Upper lobe of right lung (tissue), 1 donor: ENCODE results near the gene GPR25. TPM values are rescaled to one million over a fixed set of nuclear protein-coding genes. Genes with fewer than 3 reads are reported as not detected.

Experiments
- ATAC-seq: fragments of 200-7000 bp; cut with Tn5 transposase; one replicate; pipeline ENCODE4 v1.9.1; 2020; ENCODE audit warnings: mild to moderate bottlenecking, moderate library complexity
- DNase-seq: peaks from one replicate; pipeline ENCODE4 v3.0.0-alpha.2; 2020
- H3K27ac ChIP-seq: fragments of 200-600 bp; one replicate; pipeline ENCODE4 v1.8.0; 2022
- H3K27me3 ChIP-seq: fragments of 200-600 bp; one replicate; pipeline ENCODE4 v1.8.0; 2022; ENCODE audit warnings: mild to moderate bottlenecking
- H3K36me3 ChIP-seq: fragments of 200-600 bp; one replicate; pipeline ENCODE4 v1.8.0; 2022
- H3K4me1 ChIP-seq: fragments of 200-600 bp; one replicate; pipeline ENCODE4 v1.8.0; 2022
- H3K4me3 ChIP-seq: fragments of 200-600 bp; one replicate; pipeline ENCODE4 v1.8.0; 2022; ENCODE audit warnings: mild to moderate bottlenecking
- H3K9me3 ChIP-seq: fragments of 200-600 bp; one replicate; pipeline ENCODE4 v1.8.0; 2022
- intact Hi-C: fragments of 100-400 bp; cut with DNase I; formaldehyde crosslinking; loops from one replicate; pipeline ENCODE4 v1.11.0; 2022
- total RNA-seq: library from RNA; stranded (reverse); fragmentation: NEBNext Ultra II Directional; extraction: Animal tissue kit (Norgen Biotek cat#: 25700); gene quantifications from one replicate; pipeline ENCODE4 v1.2.1, GENCODE V29; 2021
- TF ChIP-seq, protein P1 (sequence below): fragments of 200-600 bp; IDR thresholded peaks from one replicate; pipeline ENCODE4 v1.8.0; 2022; ENCODE audit warnings: antibody characterized with exemption
- donor health status: DM: no; HTN: yes; CAD: no; lungs with severe emphysema.

The GPR25 gene
- total RNA-seq, 1 donor from 2014 or later: 0.32 TPM

DNA sequence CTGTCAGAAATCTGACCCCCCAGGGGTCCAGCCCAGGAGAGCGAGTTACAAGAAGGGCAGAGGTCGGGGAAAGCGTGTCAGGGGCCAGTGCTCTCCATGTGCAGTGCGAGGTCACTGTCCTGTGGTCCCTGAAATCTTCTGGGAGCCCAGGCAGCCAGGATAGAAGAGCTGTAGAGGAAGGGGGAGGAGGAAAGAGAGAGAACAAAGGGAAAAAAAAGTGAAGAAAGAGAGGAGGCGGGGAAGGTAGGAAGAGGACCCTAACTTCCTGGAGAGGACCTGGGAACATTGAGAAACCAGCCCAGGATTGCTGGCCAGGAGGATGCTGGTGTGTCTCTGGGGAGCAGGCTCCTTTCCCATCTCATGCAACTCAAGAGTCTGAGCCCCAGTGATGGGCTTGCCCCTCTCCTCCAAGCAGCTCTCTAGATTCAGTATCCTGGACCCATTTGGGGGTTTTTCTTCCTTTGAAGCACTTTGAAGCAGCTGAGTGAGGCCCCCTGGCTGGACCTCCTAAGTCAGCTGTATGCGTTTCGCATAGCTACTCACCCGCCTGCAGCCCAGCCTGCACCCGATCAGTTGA lies 15.1 kb downstream of the GPR25 start:
- Histone ChIP-seq H3K27ac (peak overlapping the region; percentile 30), H3K4me1 (peaks cover 17% of the 10 kb centered on the region), H3K9me3 (no peaks in the 10 kb centered on the region), H3K27me3 (peaks cover 21% of the 10 kb centered on the region), H3K36me3 (no peaks in the 10 kb centered on the region), H3K4me3 (peak overlapping the region; percentile 8)
- TF ChIP-seq, protein P1, sequence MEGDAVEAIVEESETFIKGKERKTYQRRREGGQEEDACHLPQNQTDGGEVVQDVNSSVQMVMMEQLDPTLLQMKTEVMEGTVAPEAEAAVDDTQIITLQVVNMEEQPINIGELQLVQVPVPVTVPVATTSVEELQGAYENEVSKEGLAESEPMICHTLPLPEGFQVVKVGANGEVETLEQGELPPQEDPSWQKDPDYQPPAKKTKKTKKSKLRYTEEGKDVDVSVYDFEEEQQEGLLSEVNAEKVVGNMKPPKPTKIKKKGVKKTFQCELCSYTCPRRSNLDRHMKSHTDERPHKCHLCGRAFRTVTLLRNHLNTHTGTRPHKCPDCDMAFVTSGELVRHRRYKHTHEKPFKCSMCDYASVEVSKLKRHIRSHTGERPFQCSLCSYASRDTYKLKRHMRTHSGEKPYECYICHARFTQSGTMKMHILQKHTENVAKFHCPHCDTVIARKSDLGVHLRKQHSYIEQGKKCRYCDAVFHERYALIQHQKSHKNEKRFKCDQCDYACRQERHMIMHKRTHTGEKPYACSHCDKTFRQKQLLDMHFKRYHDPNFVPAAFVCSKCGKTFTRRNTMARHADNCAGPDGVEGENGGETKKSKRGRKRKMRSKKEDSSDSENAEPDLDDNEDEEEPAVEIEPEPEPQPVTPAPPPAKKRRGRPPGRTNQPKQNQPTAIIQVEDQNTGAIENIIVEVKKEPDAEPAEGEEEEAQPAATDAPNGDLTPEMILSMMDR: no peak
- no peak for DNase-seq
- intact Hi-C loops: no loop called here
- no peak for ATAC-seq

DNA sequence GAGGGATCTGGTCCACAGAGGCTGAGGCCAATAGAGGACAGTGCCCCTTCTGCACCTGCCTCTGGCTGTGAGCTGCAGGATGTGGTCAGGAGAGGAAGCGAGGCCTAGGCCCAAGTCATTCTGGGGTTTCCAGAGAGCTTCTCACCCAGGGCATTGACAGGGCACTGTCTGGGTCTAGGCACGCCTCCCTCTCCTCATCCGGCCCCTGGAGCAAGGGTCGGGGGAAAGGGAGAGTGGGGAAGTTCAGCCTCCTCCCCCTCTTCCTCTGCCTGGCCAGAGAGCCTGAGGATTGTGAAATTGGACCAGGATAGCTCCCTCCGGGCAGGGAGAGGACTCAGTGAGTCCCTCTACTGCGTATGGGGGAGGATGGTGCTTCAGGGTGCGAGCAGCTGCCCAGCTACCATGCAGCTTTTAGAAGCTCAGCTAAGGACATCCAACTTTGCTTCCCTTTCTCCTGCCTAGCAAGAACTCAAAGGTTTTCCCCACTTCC lies 15.6 kb downstream of the GPR25 start:
- H3K4me3 ChIP-seq: no peak overlapping the region
- ATAC-seq (peak; percentile 65), DNase-seq (no peak)
- H3K27ac ChIP-seq: peak overlapping the region; percentile 30
- peaks cover 17% of the 10 kb centered on the region for H3K4me1 ChIP-seq
- no peaks in the 10 kb centered on the region for H3K36me3 ChIP-seq
- no peaks in the 10 kb centered on the region for H3K9me3 ChIP-seq
- intact Hi-C loops: no loop called here
- H3K27me3 ChIP-seq: peaks cover 21% of the 10 kb centered on the region
- TF ChIP-seq, protein P1: no peak

DNA sequence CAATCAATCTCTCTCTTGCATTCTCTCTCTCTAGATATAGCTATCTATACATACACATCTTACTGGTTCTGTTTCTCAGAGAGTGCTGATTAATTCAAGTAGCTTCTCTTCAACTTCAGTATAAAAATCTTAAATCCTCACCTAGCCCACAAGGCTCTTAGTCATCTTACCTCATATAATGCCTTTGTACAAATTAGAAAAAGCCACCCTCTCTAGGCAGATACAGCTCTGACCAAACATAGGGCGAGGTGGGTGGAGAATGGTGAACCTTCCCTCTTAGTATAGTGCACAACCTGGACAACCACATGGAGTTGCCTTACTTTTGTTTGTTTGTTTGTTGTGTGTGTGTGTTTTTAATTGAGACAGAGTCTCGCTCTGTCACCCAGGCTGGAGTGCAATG lies 16.8 kb downstream of the GPR25 start:
- Histone ChIP-seq H3K36me3 (no peaks in the 10 kb centered on the region), H3K9me3 (no peaks in the 10 kb centered on the region), H3K4me3 (no peak overlapping the region), H3K27ac (no peak overlapping the region), H3K4me1 (peaks cover 17% of the 10 kb centered on the region), H3K27me3 (peaks cover 21% of the 10 kb centered on the region)
- no peak for ATAC-seq
- TF ChIP-seq, protein P1: no peak
- intact Hi-C loops: no loop called here
- DNase-seq: no peak

DNA sequence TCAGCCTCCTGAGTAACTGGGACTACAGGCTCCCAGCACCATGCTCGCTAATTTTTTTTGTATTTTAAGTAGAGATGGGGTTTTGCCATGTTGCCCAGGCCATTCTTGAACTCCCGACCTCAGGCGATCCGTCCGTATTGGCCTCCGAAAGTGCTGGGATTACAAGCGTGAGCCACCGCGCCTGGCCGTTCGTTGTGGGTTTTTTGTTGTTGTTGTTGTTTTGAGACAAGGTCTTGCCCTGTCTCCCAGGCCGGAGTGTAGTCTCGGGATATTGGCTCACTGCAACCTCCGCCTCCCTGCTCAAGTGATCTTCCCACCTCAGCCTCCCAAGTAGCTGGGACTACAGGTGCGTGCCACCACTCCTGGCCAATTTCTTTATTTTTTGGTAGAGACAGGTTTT lies 17.2 kb downstream of the GPR25 start:
- no peak for ATAC-seq
- DNase-seq: no peak
- Histone ChIP-seq H3K27ac (no peak overlapping the region), H3K9me3 (no peaks in the 10 kb centered on the region), H3K4me3 (no peak overlapping the region), H3K36me3 (no peaks in the 10 kb centered on the region), H3K27me3 (peaks cover 21% of the 10 kb centered on the region), H3K4me1 (peaks cover 17% of the 10 kb centered on the region)
- intact Hi-C loops: no loop called here
- TF ChIP-seq, protein P1: no peak

DNA sequence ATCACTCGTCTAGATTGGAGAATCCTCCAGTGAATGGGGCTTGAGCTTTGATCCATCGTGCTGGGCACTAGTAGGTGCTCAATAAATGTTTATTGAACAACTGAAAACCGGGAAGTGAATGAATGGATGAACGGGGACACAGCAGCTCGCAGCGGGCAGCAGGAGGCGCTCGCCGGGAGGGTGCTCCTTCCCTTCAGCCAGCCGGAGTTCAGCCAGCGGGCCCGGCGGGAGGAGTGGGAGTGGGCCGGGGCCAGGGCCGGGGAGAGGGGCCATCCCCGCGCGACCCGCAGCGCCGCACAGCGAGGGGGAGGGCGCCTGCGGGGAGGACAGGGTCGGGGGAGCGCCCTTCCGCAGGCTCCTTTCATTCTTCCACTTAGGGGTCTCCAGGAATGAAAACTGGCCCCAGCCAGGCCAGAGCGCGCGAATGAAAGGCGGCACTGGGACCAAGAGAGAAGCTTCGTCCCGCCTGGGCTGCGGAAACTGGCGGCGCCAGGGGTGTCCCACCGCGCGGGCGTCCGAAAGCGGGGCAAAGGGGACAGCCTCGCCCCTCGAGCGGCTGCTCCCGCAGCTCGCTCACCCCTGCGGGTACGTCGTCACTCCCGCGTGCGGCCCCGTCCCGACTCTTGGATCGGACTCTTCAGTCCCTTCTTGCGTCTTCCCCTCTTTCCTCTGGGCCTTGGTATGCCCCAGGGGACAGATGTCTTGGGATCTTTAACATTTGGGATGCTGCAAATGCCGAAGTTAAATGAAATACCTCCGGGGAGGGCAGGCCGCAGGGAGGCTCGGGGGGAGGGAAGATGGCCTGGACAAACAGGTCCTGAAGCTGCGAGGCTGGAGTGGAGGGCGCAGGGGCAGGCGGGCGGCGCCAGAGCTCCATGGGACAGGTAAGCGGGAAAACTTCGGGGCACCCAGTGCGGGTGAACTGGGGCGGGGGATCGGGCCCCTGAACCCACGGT lies 18.3 kb downstream of the GPR25 start:
- H3K36me3 ChIP-seq: no peaks in the 10 kb centered on the region

More for the DNA sequence above, 18.3 kb downstream of the GPR25 start:
- intact Hi-C loops: no loop called here
- H3K27me3 ChIP-seq: peaks cover 21% of the 10 kb centered on the region
- TF ChIP-seq, protein P1: peak; percentile 26
- peaks cover 17% of the 10 kb centered on the region for H3K4me1 ChIP-seq
- H3K27ac ChIP-seq: peak overlapping the region; percentile 58
- peak; percentile 77 for DNase-seq
- peak; percentile 53 for ATAC-seq
- H3K4me3 ChIP-seq: peak overlapping the region; percentile 49
- no peaks in the 10 kb centered on the region for H3K9me3 ChIP-seq
